HG03196 (cell line): Measurements from ENCODE around the gene IPO4.

Experiments used
- ATAC-seq: cut with Tn5 transposase; IDR thresholded peaks from one replicate; pipeline ENCODE4 v1.9.1; 2021; ENCODE audit not compliant: unreplicated experiment

The IPO4 gene

GRCh38 chr14:24150993-24151392 lies 37.6 kb downstream of the IPO4 start:
- ATAC-seq = no peak

DNA sequence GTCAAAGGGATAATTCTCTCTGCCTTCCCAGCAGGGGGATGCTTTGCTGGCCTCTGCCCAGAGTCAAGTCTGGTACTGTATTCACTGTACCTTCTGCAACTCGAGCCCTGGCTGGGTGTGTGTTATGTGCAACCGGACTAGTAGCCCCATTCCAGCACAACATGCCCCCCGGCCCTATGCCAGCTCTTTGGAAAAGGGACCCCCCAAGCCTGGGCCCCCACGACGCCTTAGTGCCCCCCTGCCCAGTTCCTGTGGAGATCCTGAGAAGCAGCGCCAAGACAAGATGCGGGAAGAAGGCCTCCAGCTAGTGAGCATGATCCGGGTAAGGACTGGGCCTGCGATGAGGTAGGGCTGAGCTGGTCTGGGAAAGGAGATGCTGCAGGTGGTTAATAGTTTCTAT lies 38.0 kb downstream of the IPO4 start:
- no peak for ATAC-seq

DNA sequence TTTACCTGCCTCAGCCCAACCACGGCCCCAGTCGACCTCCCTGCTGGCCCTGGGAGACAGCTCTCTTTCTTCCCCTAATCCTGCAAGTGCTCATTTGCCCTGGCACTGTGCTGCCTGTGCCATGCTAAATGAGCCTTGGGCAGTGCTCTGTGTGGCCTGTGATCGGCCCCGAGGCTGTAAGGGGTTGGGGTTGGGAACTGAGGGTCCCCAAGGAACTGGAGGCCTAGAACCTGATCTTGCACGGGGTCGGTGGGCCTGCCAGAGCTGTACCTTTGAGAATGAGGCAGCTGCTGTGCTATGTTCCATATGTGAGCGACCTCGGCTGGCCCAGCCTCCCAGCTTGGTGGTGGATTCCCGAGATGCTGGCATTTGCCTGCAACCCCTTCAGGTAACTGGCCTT lies 38.6 kb downstream of the IPO4 start:
- no peak for ATAC-seq

GRCh38 chr14:24149302-24149969 lies 39.2 kb downstream of the IPO4 start:
- ATAC-seq = no peak

GRCh38 chr14:24147761-24148428 lies 40.7 kb downstream of the IPO4 start:
- no peak for ATAC-seq

GRCh38 chr14:24146978-24147760 lies 41.4 kb downstream of the IPO4 start, which contains the start of gene RNF31:
Gene RNF31 (plus strand): TSS chr14:24147498. CDS start chr14:24147699, 201 bp downstream.
- ATAC-seq = peak; percentile 73

- peak; percentile 64 for ATAC-seq
Measured at GRCh38 chr14:24146453-24146977, 42.1 kb downstream of the IPO4 start, which contains the start of gene PSME2. Gene PSME2 (minus strand): TSS chr14:24146610. CDS start chr14:24146581, 29 bp downstream.

DNA sequence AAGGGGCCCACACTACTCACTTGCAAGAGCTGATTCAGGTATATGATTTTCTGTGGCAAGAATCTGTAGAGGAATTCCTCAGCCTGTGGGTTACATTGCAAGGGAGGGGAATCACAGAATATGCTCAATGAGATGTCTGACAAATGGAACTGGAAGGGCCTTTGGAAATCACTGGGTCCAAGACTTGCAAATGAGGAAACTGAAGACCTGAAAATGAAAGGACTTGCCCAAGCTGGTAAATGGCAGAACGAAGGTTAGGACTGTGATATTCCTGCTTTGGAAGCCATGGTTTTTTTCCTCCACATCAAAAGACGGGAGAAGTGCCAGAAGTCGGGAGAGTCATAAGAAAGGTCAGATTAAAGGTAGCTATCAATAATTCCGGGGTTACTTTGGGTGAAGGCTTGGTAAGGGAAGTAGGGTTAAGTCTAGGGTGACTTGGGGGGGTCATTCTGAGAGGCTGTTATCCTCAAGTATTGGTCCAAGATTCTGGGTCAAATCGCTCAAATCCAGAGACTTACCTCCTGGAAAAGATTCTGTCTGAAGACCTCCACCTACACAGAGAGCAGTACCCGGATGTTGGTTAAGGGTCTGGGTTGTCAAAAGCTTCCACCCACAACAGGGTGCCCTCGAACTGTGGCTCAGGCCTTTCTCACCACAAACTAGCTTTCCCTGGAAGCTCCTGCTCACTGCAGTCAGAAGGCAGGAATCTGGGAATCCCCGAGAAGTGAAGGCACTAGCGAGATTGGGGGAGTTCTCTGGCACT lies 42.7 kb downstream of the IPO4 start:
- ATAC-seq = no peak

- no peak for ATAC-seq
Measured at GRCh38 chr14:24145219-24145618, 43.4 kb downstream of the IPO4 start.

DNA sequence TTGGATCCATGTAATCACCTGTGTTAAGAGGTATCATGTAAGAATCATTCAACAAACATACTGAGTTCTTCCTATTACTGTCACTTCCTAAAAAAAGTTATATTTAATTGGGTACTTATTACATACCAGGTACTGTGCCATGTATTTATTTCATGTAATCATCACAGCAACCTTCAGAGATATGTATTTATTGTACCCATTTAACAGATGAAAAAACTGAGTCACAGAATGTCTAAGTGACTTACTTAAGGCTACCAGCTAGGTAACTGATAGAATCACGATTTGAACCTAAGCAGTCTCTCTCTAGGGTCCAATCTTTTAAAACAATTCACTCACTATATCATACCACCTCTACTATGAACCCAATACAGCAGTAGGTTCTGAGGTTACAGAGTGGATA lies 44.2 kb downstream of the IPO4 start:
- no peak for ATAC-seq

DNA sequence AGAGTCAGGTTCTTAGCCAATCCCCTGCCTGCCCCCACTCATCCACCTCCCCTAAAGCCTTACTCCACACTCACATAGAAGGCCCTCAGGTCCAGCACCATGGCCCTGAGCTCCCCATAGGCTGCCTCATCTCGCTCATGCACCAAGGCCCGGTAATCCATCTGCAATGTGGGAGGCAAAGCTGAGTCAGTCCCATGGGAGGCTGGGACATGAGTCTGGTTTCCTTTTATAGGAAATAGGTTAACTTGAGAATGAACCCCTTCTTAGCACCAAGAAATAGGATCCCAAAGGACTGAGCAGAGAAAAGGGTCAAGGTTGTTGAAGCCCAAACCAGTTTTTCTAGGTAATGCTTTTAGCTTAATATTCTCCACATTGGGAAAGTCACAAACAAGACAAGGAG lies 45.1 kb downstream of the IPO4 start:
- no peak for ATAC-seq

- ATAC-seq = peak; percentile 81
Measured at GRCh38 chr14:24141097-24141880, 47.3 kb downstream of the IPO4 start, which contains the start of gene EMC9. Gene EMC9 (minus strand): TSS chr14:24141591. CDS start chr14:24141304, 287 bp downstream.

DNA sequence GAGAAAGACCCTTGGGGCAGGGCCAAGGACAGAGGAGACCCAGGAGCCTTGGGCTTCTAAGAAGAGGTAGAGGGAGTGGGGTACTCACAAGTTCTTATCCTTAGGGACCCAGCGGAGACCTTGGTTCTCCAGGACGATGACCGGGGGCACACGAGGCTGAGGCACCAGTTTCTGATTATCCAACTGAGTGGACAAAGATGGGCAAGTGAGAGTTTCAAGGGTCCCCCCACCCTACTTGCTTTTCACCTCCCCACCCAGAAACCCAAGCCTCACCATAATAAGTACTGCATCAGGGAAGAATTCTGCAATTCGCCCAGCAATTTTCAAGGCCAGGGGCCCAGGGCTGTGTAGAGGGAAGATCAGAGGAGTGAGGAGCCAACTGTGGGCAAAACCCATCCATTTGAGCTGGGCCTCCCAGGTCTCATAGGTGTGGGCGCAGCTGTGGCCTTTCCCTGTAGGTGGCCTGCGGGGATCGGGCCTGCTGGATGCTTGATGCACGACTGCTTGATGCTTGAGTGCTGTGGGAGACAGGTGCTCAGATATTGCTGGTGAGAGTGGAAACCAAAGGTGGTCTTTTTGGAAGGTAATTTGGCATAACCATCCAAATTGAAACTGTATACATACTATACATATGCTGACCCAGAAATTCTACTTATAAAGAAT lies 49.2 kb downstream of the IPO4 start:
- no peak for ATAC-seq

GRCh38 chr14:24138396-24139271 lies 50.0 kb downstream of the IPO4 start:
- no peak for ATAC-seq

DNA sequence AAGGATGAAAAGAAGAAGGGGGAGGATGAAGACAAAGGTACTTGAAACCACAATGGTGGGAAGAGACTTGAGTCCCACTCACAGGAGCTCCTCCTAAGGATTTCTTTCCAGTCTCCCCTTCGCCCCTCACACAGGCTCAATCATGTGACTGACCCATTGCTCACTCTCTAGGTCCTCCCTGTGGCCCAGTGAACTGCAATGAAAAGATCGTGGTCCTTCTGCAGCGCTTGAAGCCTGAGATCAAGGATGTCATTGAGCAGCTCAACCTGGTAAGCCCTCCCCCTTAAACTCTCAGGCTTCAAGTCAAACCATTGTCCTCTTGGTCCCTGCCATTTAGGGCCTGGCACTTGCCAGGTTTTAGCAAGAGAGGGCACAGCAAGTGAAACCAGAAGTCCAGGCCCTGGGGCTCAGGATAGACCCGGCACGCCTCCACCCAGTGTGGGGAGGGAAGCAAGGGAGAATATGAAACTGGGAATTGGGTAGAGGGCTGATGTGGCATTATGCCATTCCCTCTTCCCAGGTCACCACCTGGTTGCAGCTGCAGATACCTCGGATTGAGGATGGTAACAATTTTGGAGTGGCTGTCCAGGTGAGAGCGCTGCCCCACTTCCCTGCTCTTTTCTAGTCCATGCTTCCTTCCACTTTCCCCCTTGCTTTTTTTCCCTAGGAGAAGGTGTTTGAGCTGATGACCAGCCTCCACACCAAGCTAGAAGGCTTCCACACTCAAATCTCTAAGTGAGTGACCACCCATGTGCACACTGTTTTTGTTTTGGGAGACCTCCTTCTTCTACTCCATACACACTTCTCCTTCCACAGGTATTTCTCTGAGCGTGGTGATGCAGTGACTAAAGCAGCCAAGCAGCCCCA lies 50.9 kb downstream of the IPO4 start:
- no peak for ATAC-seq

DNA sequence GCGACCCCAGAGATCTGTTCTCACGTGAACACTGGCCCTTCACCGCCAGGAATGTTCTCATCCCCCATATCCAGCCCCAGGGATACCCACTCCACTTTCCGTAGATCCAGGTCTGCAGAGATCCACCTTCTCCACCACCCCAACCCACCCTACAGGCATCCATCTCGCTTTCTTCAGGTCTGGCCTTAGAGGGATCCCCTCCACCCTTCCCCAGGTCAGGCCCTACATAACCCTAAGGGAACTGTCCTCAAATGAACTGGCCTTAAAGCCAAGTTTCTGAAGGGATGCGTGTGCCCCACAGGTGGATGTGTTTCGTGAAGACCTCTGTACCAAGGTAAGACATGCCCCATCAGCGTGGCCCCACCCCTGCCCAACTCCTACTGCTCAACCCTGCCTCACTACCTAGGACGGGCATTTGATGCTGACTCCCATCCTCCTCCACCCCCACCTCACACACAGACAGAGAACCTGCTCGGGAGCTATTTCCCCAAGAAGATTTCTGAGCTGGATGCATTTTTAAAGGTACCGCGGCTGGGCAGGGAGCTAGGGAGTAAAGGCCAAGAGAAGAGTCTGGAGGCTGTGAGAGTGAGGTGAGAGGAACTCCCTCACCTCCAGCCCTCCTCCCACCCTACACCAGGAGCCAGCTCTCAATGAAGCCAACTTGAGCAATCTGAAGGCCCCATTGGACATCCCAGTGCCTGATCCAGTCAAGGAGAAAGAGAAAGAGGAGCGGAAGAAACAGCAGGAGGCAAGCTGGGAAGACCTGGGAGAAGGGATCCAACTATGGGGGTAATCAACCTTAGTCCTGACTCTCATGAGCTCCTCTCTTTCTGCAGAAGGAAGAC lies 51.7 kb downstream of the IPO4 start:
- ATAC-seq = no peak
